SK-N-SH treated with all-trans-retinoic acid at 6 μM for 48 hours (cell line): ENCODE data around the gene ABCA1.
"Not testable (repeated sequence)": the region's sequence is repeated elsewhere in the genome, so short reads cannot be mapped to it uniquely, and the experiment has no call there.

Experiments used
- ATAC-seq: fragments of 200-7000 bp; cut with Tn5 transposase; 3 replicates; pipeline ENCODE4 v1.9.1; 2020; ENCODE audit warnings: mild to moderate bottlenecking, moderate library complexity
- ARNTL ChIP-seq: fragments of 450-650 bp; formaldehyde crosslinking; IDR thresholded peaks from 2 replicates; pipeline ENCODE4 v1.5.0; 2020; ENCODE audit warnings: low read depth, mild to moderate bottlenecking, moderate library complexity, borderline replicate concordance
- BACH2 ChIP-seq: fragments of 250-450 bp; sonication (Bioruptor Pico); IDR thresholded peaks from 2 replicates; pipeline ENCODE4 v1.9.0; 2021; ENCODE audit warnings: mild to moderate bottlenecking, borderline replicate concordance
- CSDC2 ChIP-seq: fragments of 250-450 bp; sonication (Bioruptor Pico); IDR thresholded peaks from 2 replicates; pipeline ENCODE4 v1.5.0; 2020; ENCODE audit warnings: mild to moderate bottlenecking, moderate library complexity
- ESRRG ChIP-seq: fragments of 250-450 bp; sonication (Bioruptor Pico); IDR thresholded peaks from 2 replicates; pipeline ENCODE4 v1.6.1; 2021; ENCODE audit warnings: mild to moderate bottlenecking
- GLIS3 ChIP-seq: fragments of 250-450 bp; sonication (Bioruptor Pico); IDR thresholded peaks from 2 replicates; pipeline ENCODE4 v1.5.0; 2020; ENCODE audit warnings: mild to moderate bottlenecking, moderate library complexity
- ISL1 ChIP-seq: fragments of 250-450 bp; sonication (Bioruptor Pico); IDR thresholded peaks from 2 replicates; pipeline ENCODE4 v2.1.2; 2022; ENCODE audit warnings: mild to moderate bottlenecking, moderate library complexity
- OSR1 ChIP-seq: fragments of 250-450 bp; sonication (Bioruptor Pico); IDR thresholded peaks from 2 replicates; pipeline ENCODE4 v1.8.0; 2022; ENCODE audit warnings: moderate library complexity, mild to moderate bottlenecking, inconsistent platforms
- PPARA ChIP-seq: fragments of 250-450 bp; sonication (Bioruptor Pico); IDR thresholded peaks from 2 replicates; pipeline ENCODE4 v1.5.0; 2020; ENCODE audit warnings: mild to moderate bottlenecking, borderline replicate concordance
- RARB ChIP-seq: fragments of 250-450 bp; sonication (Bioruptor Pico); IDR thresholded peaks from 2 replicates; pipeline ENCODE4 v1.8.0; 2021; ENCODE audit warnings: mild to moderate bottlenecking, moderate library complexity
- SNAI2 ChIP-seq: fragments of 250-450 bp; sonication (Bioruptor Pico); IDR thresholded peaks from 2 replicates; pipeline ENCODE4 v1.5.0; 2020; ENCODE audit warnings: mild to moderate bottlenecking, moderate library complexity
- TCF4 ChIP-seq: fragments of 250-450 bp; sonication (Bioruptor Pico); IDR thresholded peaks from 2 replicates; pipeline ENCODE4 v1.8.0; 2021; ENCODE audit warnings: mild to moderate bottlenecking, moderate library complexity, borderline replicate concordance
- TOX ChIP-seq: fragments of 250-450 bp; sonication (Bioruptor Pico); IDR thresholded peaks from 2 replicates; pipeline ENCODE4 v1.8.0; 2021; ENCODE audit warnings: mild to moderate bottlenecking, moderate library complexity, borderline replicate concordance
- ZC3H10 ChIP-seq: fragments of 250-450 bp; sonication (Bioruptor Pico); IDR thresholded peaks from 2 replicates; pipeline ENCODE4 v1.5.1; 2021; ENCODE audit warnings: mild to moderate bottlenecking, moderate library complexity
- ZFP3 ChIP-seq: fragments of 250-450 bp; sonication (Bioruptor Pico); IDR thresholded peaks from 2 replicates; pipeline ENCODE4 v1.5.0; 2020; ENCODE audit warnings: mild to moderate bottlenecking, moderate library complexity
- ZNF8 ChIP-seq: fragments of 450-650 bp; formaldehyde crosslinking; IDR thresholded peaks from 2 replicates; pipeline ENCODE4 v1.5.0; 2020; ENCODE audit warnings: mild to moderate bottlenecking, moderate library complexity
- TF ChIP-seq, protein P1 (sequence below): fragments of 250-450 bp; sonication (Bioruptor Pico); IDR thresholded peaks from 2 replicates; pipeline ENCODE4 v1.8.0; 2021; ENCODE audit warnings: low read depth, mild to moderate bottlenecking, moderate library complexity, borderline replicate concordance
- TF ChIP-seq, protein P2 (sequence below): fragments of 250-450 bp; sonication (Bioruptor Pico); IDR thresholded peaks from 2 replicates; pipeline ENCODE4 v1.5.0; 2020; ENCODE audit warnings: mild to moderate bottlenecking, moderate library complexity
- TF ChIP-seq, protein P3 (sequence below): fragments of 250-450 bp; sonication (Bioruptor Pico); IDR thresholded peaks from 2 replicates; pipeline ENCODE4 v1.5.1; 2021; ENCODE audit warnings: mild to moderate bottlenecking, moderate library complexity
- TF ChIP-seq, protein P4 (sequence below): fragments of 250-450 bp; sonication (Bioruptor Pico); IDR thresholded peaks from 2 replicates; pipeline ENCODE4 v1.8.0; 2020; ENCODE audit warnings: mild to moderate bottlenecking, moderate library complexity, borderline replicate concordance

The ABCA1 gene

DNA sequence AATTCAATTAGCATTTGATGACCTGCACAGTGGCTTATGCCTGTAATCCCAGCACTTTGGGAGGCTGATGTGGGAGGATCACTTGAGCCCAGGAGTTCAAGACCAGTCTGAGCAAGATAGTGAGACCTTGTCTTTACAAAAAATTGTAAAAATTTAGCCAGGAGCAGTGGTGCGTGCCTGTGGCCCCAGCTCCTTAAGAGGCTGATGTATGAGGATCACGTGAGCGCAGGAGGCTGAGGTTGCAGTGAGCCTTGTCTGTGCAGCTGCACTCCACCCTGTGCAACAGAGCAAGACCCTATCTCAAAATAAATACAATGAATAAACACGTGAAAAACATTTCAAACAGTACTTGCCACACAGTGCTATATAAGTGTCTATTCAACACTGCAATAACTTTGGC lies 4.2 kb downstream of the ABCA1 start (continued):
- TF ChIP-seq, protein P1, sequence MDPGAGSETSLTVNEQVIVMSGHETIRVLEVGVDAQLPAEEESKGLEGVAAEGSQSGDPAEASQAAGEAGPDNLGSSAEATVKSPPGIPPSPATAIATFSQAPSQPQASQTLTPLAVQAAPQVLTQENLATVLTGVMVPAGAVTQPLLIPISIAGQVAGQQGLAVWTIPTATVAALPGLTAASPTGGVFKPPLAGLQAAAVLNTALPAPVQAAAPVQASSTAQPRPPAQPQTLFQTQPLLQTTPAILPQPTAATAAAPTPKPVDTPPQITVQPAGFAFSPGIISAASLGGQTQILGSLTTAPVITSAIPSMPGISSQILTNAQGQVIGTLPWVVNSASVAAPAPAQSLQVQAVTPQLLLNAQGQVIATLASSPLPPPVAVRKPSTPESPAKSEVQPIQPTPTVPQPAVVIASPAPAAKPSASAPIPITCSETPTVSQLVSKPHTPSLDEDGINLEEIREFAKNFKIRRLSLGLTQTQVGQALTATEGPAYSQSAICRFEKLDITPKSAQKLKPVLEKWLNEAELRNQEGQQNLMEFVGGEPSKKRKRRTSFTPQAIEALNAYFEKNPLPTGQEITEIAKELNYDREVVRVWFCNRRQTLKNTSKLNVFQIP (CRISPR knock-in tag), result no peak
- TF ChIP-seq OSR1 (CRISPR knock-in tag) (no peak), ARNTL (CRISPR knock-in tag) (no peak), SNAI2 (CRISPR knock-in tag) (no peak), ZC3H10 (no peak), GLIS3 (CRISPR knock-in tag) (no peak)

DNA sequence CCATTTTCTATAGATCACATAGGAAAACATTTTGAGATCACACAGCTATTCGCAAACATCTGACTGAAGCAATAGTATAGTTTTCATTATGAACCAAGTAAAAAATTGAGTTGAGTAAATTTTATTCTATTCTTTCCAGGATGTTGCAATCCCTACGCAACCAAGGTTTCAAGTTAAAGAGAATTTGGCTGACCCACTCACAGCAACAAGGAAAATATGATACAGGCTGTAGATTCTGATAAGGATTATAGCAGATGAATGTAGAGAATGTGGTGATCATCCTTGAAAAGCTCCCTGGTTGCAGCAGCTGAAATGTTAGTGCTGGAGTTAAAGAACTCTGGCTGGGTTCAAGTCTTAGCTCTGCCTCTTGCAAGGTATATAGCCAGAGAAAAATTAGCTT lies 4.7 kb downstream of the ABCA1 start:
- TF ChIP-seq ISL1 (peak; percentile 46), ZNF8 (CRISPR knock-in tag) (no peak)
- TF ChIP-seq, protein P2, sequence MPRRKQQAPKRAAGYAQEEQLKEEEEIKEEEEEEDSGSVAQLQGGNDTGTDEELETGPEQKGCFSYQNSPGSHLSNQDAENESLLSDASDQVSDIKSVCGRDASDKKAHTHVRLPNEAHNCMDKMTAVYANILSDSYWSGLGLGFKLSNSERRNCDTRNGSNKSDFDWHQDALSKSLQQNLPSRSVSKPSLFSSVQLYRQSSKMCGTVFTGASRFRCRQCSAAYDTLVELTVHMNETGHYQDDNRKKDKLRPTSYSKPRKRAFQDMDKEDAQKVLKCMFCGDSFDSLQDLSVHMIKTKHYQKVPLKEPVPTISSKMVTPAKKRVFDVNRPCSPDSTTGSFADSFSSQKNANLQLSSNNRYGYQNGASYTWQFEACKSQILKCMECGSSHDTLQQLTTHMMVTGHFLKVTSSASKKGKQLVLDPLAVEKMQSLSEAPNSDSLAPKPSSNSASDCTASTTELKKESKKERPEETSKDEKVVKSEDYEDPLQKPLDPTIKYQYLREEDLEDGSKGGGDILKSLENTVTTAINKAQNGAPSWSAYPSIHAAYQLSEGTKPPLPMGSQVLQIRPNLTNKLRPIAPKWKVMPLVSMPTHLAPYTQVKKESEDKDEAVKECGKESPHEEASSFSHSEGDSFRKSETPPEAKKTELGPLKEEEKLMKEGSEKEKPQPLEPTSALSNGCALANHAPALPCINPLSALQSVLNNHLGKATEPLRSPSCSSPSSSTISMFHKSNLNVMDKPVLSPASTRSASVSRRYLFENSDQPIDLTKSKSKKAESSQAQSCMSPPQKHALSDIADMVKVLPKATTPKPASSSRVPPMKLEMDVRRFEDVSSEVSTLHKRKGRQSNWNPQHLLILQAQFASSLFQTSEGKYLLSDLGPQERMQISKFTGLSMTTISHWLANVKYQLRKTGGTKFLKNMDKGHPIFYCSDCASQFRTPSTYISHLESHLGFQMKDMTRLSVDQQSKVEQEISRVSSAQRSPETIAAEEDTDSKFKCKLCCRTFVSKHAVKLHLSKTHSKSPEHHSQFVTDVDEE (CRISPR knock-in tag), result no peak
- no peak for ATAC-seq

DNA sequence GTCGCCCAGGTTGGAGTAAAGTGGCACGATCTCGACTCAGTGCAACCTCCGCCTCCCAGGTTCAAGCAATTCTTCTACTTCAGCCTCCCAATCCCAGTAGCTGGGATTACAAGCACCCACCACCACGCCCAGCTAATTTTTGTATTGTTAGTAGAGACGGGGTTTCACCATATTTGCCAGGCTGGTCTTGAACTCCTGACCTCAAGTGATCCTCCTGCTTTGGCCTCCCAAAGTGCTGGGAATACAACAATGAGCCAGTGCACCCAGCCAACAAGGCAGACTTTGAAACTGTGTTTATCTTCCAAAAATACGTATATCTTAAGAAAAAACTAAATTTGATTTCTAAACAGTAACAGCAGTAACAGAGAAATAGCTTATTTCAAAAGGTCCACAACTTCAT lies 5.2 kb downstream of the ABCA1 start:
- not testable (repeated sequence) for ATAC-seq

DNA sequence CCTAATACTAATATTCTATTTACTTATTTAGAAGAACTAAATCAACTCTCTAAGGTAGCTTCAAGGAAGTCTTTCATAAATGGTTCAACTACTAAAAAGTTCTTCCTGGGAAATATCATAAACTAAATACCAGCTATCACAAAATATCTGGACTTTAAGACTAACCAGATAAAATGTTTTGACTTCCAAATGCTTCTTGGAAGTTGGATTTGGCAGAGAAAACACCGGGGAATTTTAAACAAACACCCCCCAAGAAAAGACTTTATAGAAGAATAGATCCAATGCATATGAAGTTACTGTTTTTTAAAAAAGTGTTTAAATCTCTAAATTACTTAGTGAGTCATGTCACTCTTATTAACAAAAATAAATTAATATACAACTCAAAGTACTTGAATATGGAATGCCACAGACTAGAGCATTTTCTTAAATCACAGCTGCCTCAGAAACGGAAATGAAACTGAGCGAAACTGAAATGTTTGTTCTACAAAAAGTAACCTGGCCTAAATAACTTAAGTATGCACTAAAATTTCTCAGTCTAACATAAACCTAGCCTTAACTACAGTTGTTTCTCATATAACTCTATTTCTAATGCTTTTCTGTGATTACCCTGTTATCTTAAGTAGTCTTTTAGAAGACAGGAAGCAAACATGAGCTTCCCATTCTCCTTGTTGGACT lies 6.8 kb downstream of the ABCA1 start:
- TF ChIP-seq SNAI2 (CRISPR knock-in tag), result no peak
- TF ChIP-seq CSDC2, result no peak
- TF ChIP-seq, protein P3, sequence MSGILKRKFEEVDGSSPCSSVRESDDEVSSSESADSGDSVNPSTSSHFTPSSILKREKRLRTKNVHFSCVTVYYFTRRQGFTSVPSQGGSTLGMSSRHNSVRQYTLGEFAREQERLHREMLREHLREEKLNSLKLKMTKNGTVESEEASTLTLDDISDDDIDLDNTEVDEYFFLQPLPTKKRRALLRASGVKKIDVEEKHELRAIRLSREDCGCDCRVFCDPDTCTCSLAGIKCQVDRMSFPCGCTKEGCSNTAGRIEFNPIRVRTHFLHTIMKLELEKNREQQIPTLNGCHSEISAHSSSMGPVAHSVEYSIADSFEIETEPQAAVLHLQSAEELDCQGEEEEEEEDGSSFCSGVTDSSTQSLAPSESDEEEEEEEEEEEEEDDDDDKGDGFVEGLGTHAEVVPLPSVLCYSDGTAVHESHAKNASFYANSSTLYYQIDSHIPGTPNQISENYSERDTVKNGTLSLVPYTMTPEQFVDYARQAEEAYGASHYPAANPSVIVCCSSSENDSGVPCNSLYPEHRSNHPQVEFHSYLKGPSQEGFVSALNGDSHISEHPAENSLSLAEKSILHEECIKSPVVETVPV, result no peak
- no peak for TF ChIP-seq ISL1
- TF ChIP-seq ZC3H10, result no peak
- TF ChIP-seq, protein P1 (CRISPR knock-in tag), result no peak
- TF ChIP-seq, protein P2 (CRISPR knock-in tag), result no peak
- TF ChIP-seq ZFP3 (CRISPR knock-in tag), result no peak
- no peak for TF ChIP-seq PPARA (CRISPR knock-in tag)
- no peak for TF ChIP-seq BACH2
- no peak for TF ChIP-seq ZNF8 (CRISPR knock-in tag)
- TF ChIP-seq TCF4 (CRISPR knock-in tag), result no peak
- no peak for TF ChIP-seq RARB
- TF ChIP-seq ARNTL (CRISPR knock-in tag), result no peak
- TF ChIP-seq, protein P4, sequence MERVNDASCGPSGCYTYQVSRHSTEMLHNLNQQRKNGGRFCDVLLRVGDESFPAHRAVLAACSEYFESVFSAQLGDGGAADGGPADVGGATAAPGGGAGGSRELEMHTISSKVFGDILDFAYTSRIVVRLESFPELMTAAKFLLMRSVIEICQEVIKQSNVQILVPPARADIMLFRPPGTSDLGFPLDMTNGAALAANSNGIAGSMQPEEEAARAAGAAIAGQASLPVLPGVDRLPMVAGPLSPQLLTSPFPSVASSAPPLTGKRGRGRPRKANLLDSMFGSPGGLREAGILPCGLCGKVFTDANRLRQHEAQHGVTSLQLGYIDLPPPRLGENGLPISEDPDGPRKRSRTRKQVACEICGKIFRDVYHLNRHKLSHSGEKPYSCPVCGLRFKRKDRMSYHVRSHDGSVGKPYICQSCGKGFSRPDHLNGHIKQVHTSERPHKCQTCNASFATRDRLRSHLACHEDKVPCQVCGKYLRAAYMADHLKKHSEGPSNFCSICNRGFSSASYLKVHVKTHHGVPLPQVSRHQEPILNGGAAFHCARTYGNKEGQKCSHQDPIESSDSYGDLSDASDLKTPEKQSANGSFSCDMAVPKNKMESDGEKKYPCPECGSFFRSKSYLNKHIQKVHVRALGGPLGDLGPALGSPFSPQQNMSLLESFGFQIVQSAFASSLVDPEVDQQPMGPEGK, result no peak
- TF ChIP-seq TOX (CRISPR knock-in tag), result no peak
- TF ChIP-seq ESRRG, result no peak

More for the DNA sequence above, 6.8 kb downstream of the ABCA1 start:
- no peak for ATAC-seq
